Muscle of leg (tissue), 11 donors: ENCODE measurements around the gene WT1. TPM values are rescaled to one million over a fixed set of nuclear protein-coding genes. Genes with fewer than 3 reads are reported as not detected.
"Not testable (repeated sequence)": the region's sequence is repeated elsewhere in the genome, so short reads cannot be mapped to it uniquely, and the experiment has no call there.

Source experiments
- DNase-seq: peaks from one replicate; pipeline ENCODE4 v3.0.0; 2013
- H3K27ac ChIP-seq: one replicate; pipeline ENCODE4 v1.5.1; 2013; ENCODE audit warnings: mild to moderate bottlenecking, low read length, control low read depth
- H3K27me3 ChIP-seq: one replicate; pipeline ENCODE4 v1.6.1; 2013; ENCODE audit warnings: low read length; ENCODE audit not compliant: control insufficient read depth, insufficient read depth
- H3K36me3 ChIP-seq: one replicate; pipeline ENCODE4 v1.6.1; 2013; ENCODE audit warnings: low read length; ENCODE audit not compliant: control insufficient read depth, insufficient read depth
- H3K4me1 ChIP-seq: one replicate; pipeline ENCODE4 v1.6.1; 2013; ENCODE audit warnings: low read length; ENCODE audit not compliant: control insufficient read depth, insufficient read depth
- H3K4me3 ChIP-seq: one replicate; pipeline ENCODE4 v1.5.1; 2013; ENCODE audit warnings: low read length, control low read depth
- H3K9me3 ChIP-seq: replicated peaks from 2 replicates; pipeline ENCODE4 v1.6.1; 2013; ENCODE audit warnings: low read depth, low read length; ENCODE audit not compliant: control insufficient read depth
- WGBS: methylation state at CpG from one replicate; pipeline ENCODE4 v1.1.5; 2013; ENCODE audit warnings: missing lambda C conversion rate; ENCODE audit not compliant: insufficient coverage; 5-methylcytosine and 5-hydroxymethylcytosine counted together
- polyA plus RNA-seq, 8 donors: library from polyadenylated mRNA; unstranded; fragments of 120-200 nt; gene quantifications; one replicate each; pipeline versions ENCODE4 v1.2.1 to v1.2.3, GENCODE V29; 2013; ENCODE audit warnings: inconsistent platforms in 1 of 8, low replicate concordance in 1 of 8; ENCODE audit not compliant: insufficient read length in 8 of 8, insufficient read depth in 1 of 8
- total RNA-seq: library from RNA; stranded (reverse); fragments of 120-200 nt; gene quantifications from one replicate; pipeline ENCODE4 v1.2.4, GENCODE V29; 2013

The WT1 gene
- total and polyA plus RNA-seq, 9 donors = 0.23 to 0.47 TPM; not detected in 7

DNA sequence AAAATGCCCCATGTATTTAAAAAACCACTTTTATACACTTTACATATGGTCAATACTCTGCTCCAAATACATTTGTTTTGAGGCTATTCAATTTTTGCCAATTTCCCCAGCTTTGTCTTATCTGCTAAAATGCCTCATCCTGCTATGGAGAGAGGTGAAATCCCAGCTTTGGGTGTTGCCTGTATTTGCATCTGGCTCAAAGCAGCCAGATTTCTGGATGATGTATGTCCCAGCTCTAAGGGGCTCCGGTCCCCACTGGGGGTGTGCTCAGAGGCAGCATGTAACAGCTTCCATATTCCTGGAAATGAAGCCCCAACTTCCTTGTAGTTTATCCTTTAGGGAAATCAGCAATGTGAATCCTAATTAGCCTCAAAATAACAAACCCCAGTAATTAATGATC is 59.5 kb downstream of the WT1 start:
- Histone ChIP-seq H3K9me3 (no peaks in the 10 kb centered on the region), H3K27me3 (no peaks in the 10 kb centered on the region), H3K36me3 (no peaks in the 10 kb centered on the region), H3K27ac (no peak overlapping the region), H3K4me1 (no peaks in the 10 kb centered on the region), H3K4me3 (no peak overlapping the region)
- DNase-seq = no peak
- WGBS = 20% methylated on average over 1 of the region's 1 CpG

DNA sequence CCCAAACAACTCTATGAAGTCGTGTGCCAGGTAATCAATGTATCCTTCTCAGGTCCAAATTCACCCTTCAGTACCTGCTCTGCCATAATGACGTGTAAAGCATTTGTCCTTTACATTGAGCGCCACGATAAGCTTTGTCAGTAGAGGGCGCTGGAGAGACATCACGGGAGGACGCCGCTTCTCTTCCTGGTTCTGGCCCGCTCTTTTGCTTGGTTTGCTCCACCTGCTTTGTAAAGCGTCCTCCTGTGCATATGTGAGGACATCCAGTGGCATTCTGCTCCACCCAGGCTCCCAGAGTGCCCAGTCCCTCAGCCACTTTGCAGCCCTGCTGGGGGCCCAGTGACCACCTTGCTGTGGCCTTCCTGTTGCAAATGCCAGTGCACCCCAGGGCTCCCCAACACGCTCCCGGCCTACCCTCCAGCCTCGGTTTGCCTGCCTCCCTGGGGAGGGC is 61.1 kb downstream of the WT1 start:
- no peaks in the 10 kb centered on the region for H3K36me3 ChIP-seq
- no peak overlapping the region for H3K4me3 ChIP-seq
- no peaks in the 10 kb centered on the region for H3K4me1 ChIP-seq
- DNase-seq = no peak
- H3K27me3 ChIP-seq = no peaks in the 10 kb centered on the region
- H3K27ac ChIP-seq = no peak overlapping the region
- H3K9me3 ChIP-seq = no peaks in the 10 kb centered on the region
- 26% methylated on average over 13 of the region's 13 CpGs for WGBS

DNA sequence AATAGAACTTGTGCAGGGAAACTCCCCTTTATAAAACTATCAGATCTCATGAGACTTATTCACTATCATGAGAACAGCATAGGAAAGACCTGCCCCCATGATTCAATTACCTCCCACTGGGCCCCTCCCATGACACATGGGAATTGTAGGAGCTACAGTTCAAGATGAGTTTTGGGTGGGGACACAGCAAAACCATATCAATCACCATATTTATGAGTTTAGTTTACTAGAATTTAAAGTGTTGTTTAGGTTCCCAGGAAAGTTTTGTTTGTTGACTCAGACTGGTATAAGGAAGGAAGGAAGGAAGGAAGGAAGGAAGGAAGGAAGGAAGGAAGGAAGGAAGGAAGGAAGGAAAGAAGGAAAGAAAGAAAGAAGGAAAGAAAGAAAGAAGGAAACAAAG is 65.4 kb downstream of the WT1 start:
- DNase-seq, H3K4me1 ChIP-seq, H3K27me3 ChIP-seq, H3K9me3 ChIP-seq, H3K36me3 ChIP-seq, H3K27ac ChIP-seq, H3K4me3 ChIP-seq: not testable (repeated sequence)

DNA sequence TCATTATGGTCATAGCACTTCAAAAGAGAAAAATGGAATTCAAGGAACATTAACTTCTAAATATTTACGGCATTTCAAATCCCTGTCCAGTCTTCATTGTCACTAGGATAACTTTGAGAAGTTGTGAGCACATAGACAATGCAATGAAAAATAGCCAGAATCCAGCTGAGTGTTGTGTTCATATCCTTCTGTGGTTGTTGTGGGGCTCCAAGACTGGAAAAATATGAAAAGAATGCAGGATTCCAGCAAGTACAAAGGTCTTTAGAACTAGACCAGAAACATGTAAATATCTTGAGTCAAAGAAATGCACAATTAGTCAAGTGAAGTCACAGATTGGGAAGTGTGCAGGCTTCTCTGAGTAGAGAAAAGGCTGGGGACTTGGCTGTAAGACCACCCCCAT is 68.7 kb downstream of the WT1 start:
- no peak for DNase-seq
- no CpG with 5 or more reads among the region's 1 CpG for WGBS
- Histone ChIP-seq H3K27ac (no peak overlapping the region), H3K27me3 (no peaks in the 10 kb centered on the region), H3K36me3 (no peaks in the 10 kb centered on the region), H3K4me3 (no peak overlapping the region), H3K4me1 (no peaks in the 10 kb centered on the region), H3K9me3 (no peaks in the 10 kb centered on the region)

DNA sequence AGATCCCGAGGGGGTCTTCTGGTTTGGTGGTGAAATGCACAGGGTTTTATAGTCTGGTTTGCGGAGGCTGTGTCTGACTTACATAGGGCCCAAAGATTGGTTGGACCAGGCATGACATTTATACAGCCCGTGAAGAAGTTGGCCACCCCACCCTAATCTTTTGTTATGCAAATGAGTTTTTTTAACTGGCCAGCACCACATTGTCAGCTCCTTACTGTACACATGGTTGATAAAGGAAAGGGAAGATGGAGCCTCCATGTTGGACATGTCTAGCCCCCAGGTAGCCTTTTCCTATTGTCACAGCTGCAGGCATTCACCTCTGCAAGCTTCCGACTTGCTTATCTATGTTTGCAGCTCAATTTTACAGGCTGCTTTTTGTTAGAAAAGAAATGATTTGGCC is 70.1 kb downstream of the WT1 start:
- 68% methylated on average over 2 of the region's 4 CpGs for WGBS
- Histone ChIP-seq H3K36me3 (no peaks in the 10 kb centered on the region), H3K9me3 (no peaks in the 10 kb centered on the region), H3K27ac (no peak overlapping the region), H3K4me1 (no peaks in the 10 kb centered on the region), H3K27me3 (no peaks in the 10 kb centered on the region), H3K4me3 (no peak overlapping the region)
- no peak for DNase-seq

DNA sequence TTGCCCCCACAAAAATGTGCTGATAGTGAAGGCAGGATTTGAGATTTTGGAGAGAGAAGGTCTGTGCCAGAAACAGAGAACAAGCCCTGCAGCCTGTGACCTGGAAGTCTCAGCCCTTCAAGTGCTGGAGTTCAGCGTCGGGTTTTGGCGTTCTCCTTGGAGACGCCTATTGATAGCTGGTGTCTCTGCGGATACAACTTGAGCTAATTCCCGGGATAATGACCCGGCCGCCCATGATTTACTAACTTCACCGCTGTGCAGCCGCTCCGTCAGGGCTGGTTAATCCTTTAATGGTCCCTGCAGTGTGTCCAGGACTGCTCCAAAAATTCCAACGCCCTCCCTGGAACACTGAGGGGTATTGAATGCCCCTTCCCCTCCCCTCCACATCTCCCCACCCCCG is 76.6 kb downstream of the WT1 start:
- no peaks in the 10 kb centered on the region for H3K9me3 ChIP-seq
- 9% methylated on average over 11 of the region's 13 CpGs for WGBS
- H3K27me3 ChIP-seq = peaks cover 8% of the 10 kb centered on the region
- H3K4me1 ChIP-seq = no peaks in the 10 kb centered on the region
- no peak overlapping the region for H3K27ac ChIP-seq
- H3K4me3 ChIP-seq = no peak overlapping the region
- DNase-seq = no peak
- no peaks in the 10 kb centered on the region for H3K36me3 ChIP-seq

DNA sequence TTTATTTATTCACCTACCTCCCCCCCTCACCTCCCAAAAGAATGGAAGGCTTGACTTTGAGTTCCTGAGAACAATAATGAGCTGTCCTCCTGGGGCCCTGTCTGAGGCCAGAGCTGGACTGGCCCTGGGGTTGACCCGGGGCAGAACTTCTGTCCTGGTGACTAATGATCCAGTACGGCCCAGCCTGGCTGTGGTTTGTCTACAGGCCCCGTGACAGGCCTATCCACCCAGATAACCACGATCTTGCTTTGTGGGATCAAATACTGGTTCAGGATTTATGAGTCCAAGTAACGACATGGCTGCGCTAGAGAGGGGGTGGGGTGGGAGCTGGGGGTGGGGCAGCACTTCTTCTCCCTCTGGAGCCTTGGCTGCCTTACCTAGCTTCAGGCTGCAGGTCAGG is 81.5 kb downstream of the WT1 start:
- H3K9me3 ChIP-seq = no peaks in the 10 kb centered on the region
- peaks cover 10% of the 10 kb centered on the region for H3K27me3 ChIP-seq
- no peak overlapping the region for H3K27ac ChIP-seq
- DNase-seq = no peak
- H3K4me1 ChIP-seq = no peaks in the 10 kb centered on the region
- 58% methylated on average over 2 of the region's 6 CpGs for WGBS
- no peaks in the 10 kb centered on the region for H3K36me3 ChIP-seq
- no peak overlapping the region for H3K4me3 ChIP-seq

DNA sequence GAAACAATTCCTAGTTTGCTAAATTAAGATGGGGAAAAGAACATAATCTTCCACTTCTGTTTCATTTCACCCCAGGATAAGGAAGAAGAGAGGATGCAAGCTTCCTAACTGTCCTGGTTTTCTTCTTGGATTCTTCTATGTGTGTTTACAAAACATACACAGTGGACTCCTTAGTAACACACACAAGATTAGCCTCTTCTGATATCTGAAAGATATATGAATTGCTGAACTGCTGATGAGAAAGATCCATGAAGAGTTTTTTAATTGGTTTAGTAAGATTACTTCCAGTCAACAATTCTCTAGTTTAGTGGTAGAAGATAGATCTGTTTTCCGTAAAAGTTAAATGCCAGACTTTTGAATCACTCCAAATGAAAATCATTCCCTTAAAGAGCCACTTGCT is 86.8 kb downstream of the WT1 start:
- no peak overlapping the region for H3K4me3 ChIP-seq
- no peak for DNase-seq
- WGBS = no CpG with 5 or more reads among the region's 1 CpG
- H3K36me3 ChIP-seq = no peaks in the 10 kb centered on the region
- H3K27ac ChIP-seq = no peak overlapping the region
- H3K9me3 ChIP-seq = no peaks in the 10 kb centered on the region
- H3K27me3 ChIP-seq = peaks cover 3% of the 10 kb centered on the region
- H3K4me1 ChIP-seq = no peaks in the 10 kb centered on the region

DNA sequence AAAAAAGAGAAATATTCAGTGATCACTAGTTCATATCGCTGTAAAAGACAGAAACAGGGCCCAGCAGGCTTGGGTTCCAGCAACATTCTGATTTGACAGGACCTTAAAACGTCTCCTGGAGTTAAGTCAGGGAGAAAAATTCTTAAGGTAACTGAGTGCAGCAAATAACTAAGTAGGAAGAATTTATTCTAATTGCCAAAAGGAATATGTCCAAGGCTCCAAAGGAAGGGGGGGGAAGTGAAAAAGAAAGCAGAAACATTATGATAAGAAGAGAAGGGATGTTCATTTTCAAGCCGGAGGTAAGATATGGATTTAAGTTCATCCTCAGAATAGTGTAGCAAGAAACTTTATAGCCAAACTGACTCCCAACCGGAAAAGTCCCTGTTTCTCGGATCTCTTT is 90.4 kb downstream of the WT1 start:
- H3K4me3 ChIP-seq = no peak overlapping the region
- H3K4me1 ChIP-seq = no peaks in the 10 kb centered on the region
- no peaks in the 10 kb centered on the region for H3K9me3 ChIP-seq
- no peaks in the 10 kb centered on the region for H3K27me3 ChIP-seq
- 31% methylated on average over 2 of the region's 5 CpGs for WGBS
- DNase-seq = no peak
- H3K36me3 ChIP-seq = no peaks in the 10 kb centered on the region
- H3K27ac ChIP-seq = no peak overlapping the region

DNA sequence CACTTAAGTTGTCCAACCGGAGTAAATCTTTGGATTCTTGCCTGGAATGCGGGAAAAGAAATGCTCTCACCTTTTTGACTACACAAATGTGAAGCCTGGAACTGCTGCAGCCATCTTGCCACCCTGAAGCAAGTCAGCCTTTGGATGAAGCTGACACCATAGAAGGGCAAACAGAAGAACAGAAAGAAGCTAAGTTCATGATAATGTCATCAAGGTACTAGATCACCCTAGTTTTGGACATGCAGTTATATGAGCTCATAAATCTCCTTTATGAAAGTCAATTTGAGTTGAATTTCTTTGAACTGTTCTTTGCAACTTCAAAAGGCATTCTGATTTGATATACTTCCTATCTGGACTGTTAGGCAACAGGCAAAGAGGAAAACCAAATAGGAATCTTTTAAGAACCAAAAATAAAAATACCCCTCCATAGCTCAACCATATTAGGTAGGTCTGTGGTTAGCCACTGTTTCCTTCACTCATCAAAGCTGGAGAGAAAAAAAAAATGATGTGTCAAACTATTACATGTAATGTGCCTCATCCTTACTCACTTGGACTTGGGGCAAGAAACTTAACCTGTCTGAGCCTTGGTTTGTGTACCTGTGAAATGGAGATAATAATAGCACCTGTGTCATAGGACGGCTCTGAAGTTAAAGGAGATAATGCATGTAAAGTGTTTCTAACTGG is 91.9 kb downstream of the WT1 start:
- Histone ChIP-seq H3K4me1 (no peaks in the 10 kb centered on the region), H3K9me3 (no peaks in the 10 kb centered on the region), H3K27ac (no peak overlapping the region), H3K4me3 (no peak overlapping the region), H3K36me3 (no peaks in the 10 kb centered on the region), H3K27me3 (no peaks in the 10 kb centered on the region)
- no peak for DNase-seq
- no CpG with 5 or more reads among the region's 3 CpGs for WGBS
